ENCODE measurements around the gene YKT6.

Gene YKT6

GRCh38 chr7:44225566-44226395 lies 25.0 kb downstream of the YKT6 start:
- no peak for TF ChIP-seq EZH2 (IDR thresholded peaks at IDR 0.05; ENCODE audit: borderline replicate concordance, low read depth, low read length, severe bottlenecking)
- TF ChIP-seq CTCF (IDR thresholded peaks at IDR 0.05; ENCODE audit: borderline replicate concordance, extremely low read depth, low read length, poor library complexity, severe bottlenecking) = no peak
- Histone ChIP-seq H3K9me3 (ENCODE audit: insufficient read depth, low read length, severe bottlenecking) (no peaks in the 10 kb centered on the region), H3K4me1 (ENCODE audit: insufficient read depth, low read length) (no peaks in the 10 kb centered on the region), H3K79me2 (ENCODE audit: insufficient read depth, low read length) (no peaks in the 10 kb centered on the region), H3K27ac (ENCODE audit: low read length) (no peak overlapping the region), H4K20me1 (ENCODE audit: insufficient read depth, low read length) (no peaks in the 10 kb centered on the region), H2AFZ (ENCODE audit: low read depth, low read length) (no peak overlapping the region), H3K4me2 (ENCODE audit: insufficient read depth, low read length) (no peak overlapping the region), H3K36me3 (ENCODE audit: insufficient read depth, low read length) (no peaks in the 10 kb centered on the region), H3K9ac (ENCODE audit: low read depth, low read length) (no peak overlapping the region), H3K4me3 (ENCODE audit: low read depth in 1 of 2, low read length in 2 of 2) (no peak overlapping the region), H3K27me3 (ENCODE audit: insufficient read depth, low read length, poor library complexity) (no peaks in the 10 kb centered on the region)
- DNase-seq (no peak), ATAC-seq (ENCODE audit: insufficient read depth, low read depth) (no peak)

GRCh38 chr7:44226396-44226753 lies 25.6 kb downstream of the YKT6 start:
- Histone ChIP-seq H3K4me1 (ENCODE audit: insufficient read depth, low read length) (no peaks in the 10 kb centered on the region), H3K9me3 (ENCODE audit: insufficient read depth, low read length, severe bottlenecking) (no peaks in the 10 kb centered on the region), H3K4me3 (ENCODE audit: low read depth in 1 of 2, low read length in 2 of 2) (no peak overlapping the region), H3K36me3 (ENCODE audit: insufficient read depth, low read length) (no peaks in the 10 kb centered on the region), H3K79me2 (ENCODE audit: insufficient read depth, low read length) (no peaks in the 10 kb centered on the region), H3K4me2 (ENCODE audit: insufficient read depth, low read length) (no peak overlapping the region), H3K27ac (ENCODE audit: low read length) (no peak overlapping the region), H2AFZ (ENCODE audit: low read depth, low read length) (no peak overlapping the region), H3K9ac (ENCODE audit: low read depth, low read length) (no peak overlapping the region), H3K27me3 (ENCODE audit: insufficient read depth, low read length, poor library complexity) (no peaks in the 10 kb centered on the region), H4K20me1 (ENCODE audit: insufficient read depth, low read length) (no peaks in the 10 kb centered on the region)
- DNase-seq = no peak
- ATAC-seq (ENCODE audit: insufficient read depth, low read depth) = no peak
- no peak for TF ChIP-seq EZH2 (IDR thresholded peaks at IDR 0.05; ENCODE audit: borderline replicate concordance, low read depth, low read length, severe bottlenecking)
- TF ChIP-seq CTCF (IDR thresholded peaks at IDR 0.05; ENCODE audit: borderline replicate concordance, extremely low read depth, low read length, poor library complexity, severe bottlenecking) = no peak

- H3K79me2 ChIP-seq (ENCODE audit: insufficient read depth, low read length) = no peaks in the 10 kb centered on the region
- H3K9ac ChIP-seq (ENCODE audit: low read depth, low read length) = no peak overlapping the region
- ATAC-seq (ENCODE audit: insufficient read depth, low read depth) = no peak
- H3K36me3 ChIP-seq (ENCODE audit: insufficient read depth, low read length) = no peaks in the 10 kb centered on the region
- H3K9me3 ChIP-seq (ENCODE audit: insufficient read depth, low read length, severe bottlenecking) = no peaks in the 10 kb centered on the region
- H3K4me2 ChIP-seq (ENCODE audit: insufficient read depth, low read length) = no peak overlapping the region
- H3K27ac ChIP-seq (ENCODE audit: low read length) = no peak overlapping the region
- no peaks in the 10 kb centered on the region for H3K4me1 ChIP-seq (ENCODE audit: insufficient read depth, low read length)
- no peak overlapping the region for H2AFZ ChIP-seq (ENCODE audit: low read depth, low read length)
- TF ChIP-seq CTCF (IDR thresholded peaks at IDR 0.05; ENCODE audit: borderline replicate concordance, extremely low read depth, low read length, poor library complexity, severe bottlenecking) = no peak
- TF ChIP-seq EZH2 (IDR thresholded peaks at IDR 0.05; ENCODE audit: borderline replicate concordance, low read depth, low read length, severe bottlenecking) = no peak
- no peak overlapping the region for H3K4me3 ChIP-seq (ENCODE audit: low read depth in 1 of 2, low read length in 2 of 2)
- DNase-seq = no peak
- no peaks in the 10 kb centered on the region for H3K27me3 ChIP-seq (ENCODE audit: insufficient read depth, low read length, poor library complexity)
- H4K20me1 ChIP-seq (ENCODE audit: insufficient read depth, low read length) = no peaks in the 10 kb centered on the region
Observed at GRCh38 chr7:44227911-44228310, 27.1 kb downstream of the YKT6 start.

Data from DND-41 (cell line).